WTC11 (cell line): Measurements from ENCODE around the gene DENND5A.

ENCODE experiments used
- GABPB1 ChIP-seq: sonication (generic); formaldehyde crosslinking; IDR thresholded peaks from 2 replicates; pipeline ENCODE4 v1.8.1; 2023; ENCODE audit warnings: mild to moderate bottlenecking, missing genetic modification reagents
- ZNF416 ChIP-seq: fragments of 250-450 bp; sonication (Bioruptor Pico); IDR thresholded peaks from 2 replicates; pipeline ENCODE4 v1.9.0; 2021; ENCODE audit warnings: mild to moderate bottlenecking, inconsistent platforms

- TF ChIP-seq ZNF416 (CRISPR knock-in tag) (no peak), GABPB1 (no peak)
Observed at GRCh38 chr11:9176136-9176535, 89.0 kb downstream of the DENND5A start.
